K562 (cell line): ENCODE results near the gene ZNRF2. TPM values are rescaled to one million over a fixed set of nuclear protein-coding genes. Genes with fewer than 3 reads are reported as not detected.

Experiments
- ATAC-seq: fragments of 200-7000 bp; cut with Tn5 transposase; 3 replicates; pipeline ENCODE4 v1.9.1; 2020; ENCODE audit warnings: moderate library complexity
- BruUV-seq: library from RNA; stranded (reverse); fragments of 400-500 nt; replicated peaks from 2 replicates; lab custom pipeline; 2021; lab: Mats Ljungman, UMichigan
- CTCF ChIA-PET: fragments of 300-600 bp; formaldehyde crosslinking; extraction: SDS; loops from one replicate; lab custom pipeline; 2021; ENCODE audit warnings: low intra/inter-chr PET ratio; lab: Yijun Ruan, JAX
- POLR2A ChIA-PET: fragments of 300-600, 350-650 bp; sonication (Branson Sonifier 250); formaldehyde crosslinking; extraction: SDS; loops from one replicate; lab custom pipeline; 2021; ENCODE audit warnings: antibody characterized with exemption, inconsistent platforms; lab: Yijun Ruan, JAX
- DNase-seq, 4 experiments: peaks; one replicate each; pipeline versions ENCODE4 v3.0.0 to v3.0.0-alpha.2; 2011 to 2018; ENCODE audit warnings: low spot score in 3 of 4, mixed read lengths in 3 of 4; ENCODE audit errors: extremely low read depth in 1 of 4
- FAIRE-seq: peaks from 2 replicates; lab custom pipeline; 2011; peaks lifted over from hg19 to GRCh38; lab: Jason Lieb, UNC
- H2AFZ ChIP-seq: 2 replicates; pipeline ENCODE4 v1.6.0; 2011; ENCODE audit warnings: low read depth, low read length, control low read depth, inconsistent platforms
- H3K27ac ChIP-seq: fragments of 200-600 bp; 3 replicates; pipeline ENCODE4 v1.8.0; 2011; ENCODE audit warnings: low read depth, mild to moderate bottlenecking, control low read depth, inconsistent platforms, low read length, moderate library complexity, mixed read lengths; ENCODE audit errors: extremely low read depth
- H3K27me3 ChIP-seq, 2 experiments: fragments of 300-600 bp in 1 of 2; 2 replicates in 1 of 2; 3 replicates in 1 of 2; pipeline versions ENCODE4 v1.6.0 to v1.8.0; 2011; ENCODE audit warnings: inconsistent platforms in 2 of 2, low read length in 2 of 2, mild to moderate bottlenecking in 1 of 2, mixed read lengths in 1 of 2, moderate library complexity in 1 of 2; ENCODE audit not compliant: control insufficient read depth in 2 of 2, insufficient read depth in 2 of 2
- H3K36me3 ChIP-seq: fragments of 300-600 bp; 3 replicates; pipeline ENCODE4 v1.8.0; 2011; ENCODE audit warnings: mild to moderate bottlenecking, low read length, inconsistent platforms; ENCODE audit not compliant: control insufficient read depth, insufficient read depth
- H3K4me1 ChIP-seq, 2 experiments: fragments of 200-600 bp in 1 of 2; replicated peaks in 1 of 2; 2 replicates in 1 of 2; 3 replicates in 1 of 2; pipeline versions ENCODE4 v1.5.1 to v1.8.0; 2011; ENCODE audit warnings: inconsistent platforms in 2 of 2, low read length in 2 of 2, mild to moderate bottlenecking in 1 of 2, mixed read lengths in 1 of 2, moderate library complexity in 1 of 2; ENCODE audit not compliant: control insufficient read depth in 2 of 2, insufficient read depth in 2 of 2
- H3K4me2 ChIP-seq: 2 replicates; pipeline ENCODE4 v1.6.1; 2011; ENCODE audit warnings: low read length, control low read depth, inconsistent platforms, mixed read lengths; ENCODE audit not compliant: insufficient read depth
- H3K4me3 ChIP-seq: fragments of 200-600 bp; sonication (generic), shearing (Covaris generic); 2 replicates; pipeline ENCODE4 v1.5.1; 2016; ENCODE audit warnings: control low read depth, inconsistent platforms
- H3K79me2 ChIP-seq: fragments of 200-600 bp; 3 replicates; pipeline ENCODE4 v1.8.0; 2011; ENCODE audit warnings: low read length, inconsistent platforms; ENCODE audit not compliant: control insufficient read depth, insufficient read depth
- H3K9ac ChIP-seq, 2 experiments: 2 replicates each; pipeline versions ENCODE4 v1.6.0 to v1.6.1; 2011; ENCODE audit warnings: low read depth in 2 of 2, low read length in 2 of 2, control low read depth in 1 of 2, inconsistent platforms in 1 of 2, mild to moderate bottlenecking in 1 of 2, mixed read lengths in 1 of 2; ENCODE audit not compliant: insufficient read depth in 1 of 2
- H3K9me1 ChIP-seq: one replicate; pipeline ENCODE4 v1.6.0; 2011; ENCODE audit warnings: inconsistent platforms, mild to moderate bottlenecking, low read length, moderate library complexity; ENCODE audit not compliant: control insufficient read depth, insufficient read depth
- H3K9me3 ChIP-seq: replicated peaks from 2 replicates; pipeline ENCODE4 v1.5.1; 2011; ENCODE audit warnings: low read depth, low read length, inconsistent platforms; ENCODE audit not compliant: control insufficient read depth, insufficient read depth
- H4K20me1 ChIP-seq: replicated peaks from 2 replicates; pipeline ENCODE4 v1.6.1; 2011; ENCODE audit warnings: low read length, inconsistent platforms, mixed read lengths; ENCODE audit not compliant: control insufficient read depth, insufficient read depth
- ARID1B ChIP-seq: fragments of 450-650 bp; IDR thresholded peaks from 2 replicates; pipeline ENCODE4 v1.6.1; 2016; ENCODE audit warnings: antibody characterized with exemption, mild to moderate bottlenecking, inconsistent platforms
- ARNT ChIP-seq, 2 experiments: fragments of 450-650 bp; IDR thresholded peaks; 2 replicates each; pipeline ENCODE4 v1.6.1; 2016; ENCODE audit warnings: mild to moderate bottlenecking in 1 of 2
- CREB1 ChIP-seq, 2 experiments: sonication (generic) in 1 of 2; formaldehyde crosslinking in 1 of 2; IDR thresholded peaks; 2 replicates each; pipeline versions ENCODE4 v1.6.1 to v1.8.0; 2012 to 2022; ENCODE audit warnings: inconsistent platforms in 1 of 2, mild to moderate bottlenecking in 1 of 2, missing genetic modification reagents in 1 of 2, moderate library complexity in 1 of 2
- NCOA6 ChIP-seq: fragments of 450-650 bp; IDR thresholded peaks from 2 replicates; pipeline ENCODE4 v1.6.1; 2017; ENCODE audit warnings: mild to moderate bottlenecking
- PURB ChIP-seq: sonication (generic); formaldehyde crosslinking; IDR thresholded peaks from 2 replicates; pipeline ENCODE4 v1.9.0; 2021; ENCODE audit warnings: low read depth, mild to moderate bottlenecking, missing genetic modification reagents
- RAD21 ChIP-seq, 2 experiments: fragments of 250-450 bp in 1 of 2; fragments of 450-650 bp in 1 of 2; sonication (Bioruptor Pico) in 1 of 2; formaldehyde crosslinking in 1 of 2; IDR thresholded peaks in 1 of 2; conservative IDR thresholded peaks in 1 of 2; 2 replicates each; pipeline versions ENCODE4 v1.4.0 to v1.8.0; 2020 to 2022; ENCODE audit warnings: mild to moderate bottlenecking in 2 of 2, moderate library complexity in 1 of 2
- SNRNP70 ChIP-seq: fragments of 200-400 bp; formaldehyde crosslinking; optimal IDR thresholded peaks from 2 replicates; pipeline ENCODE3; 2017; ENCODE audit warnings: low read depth, low read length
- TRIM28 ChIP-seq: fragments of 450-650 bp; IDR thresholded peaks from 2 replicates; pipeline ENCODE4 v1.6.1; 2017
- ZEB2 ChIP-seq: fragments of 450-650 bp; IDR thresholded peaks from 2 replicates; pipeline ENCODE4 v1.6.1; 2016
- ZNF436 ChIP-seq: fragments of 250-450, 450-650 bp; sonication (Bioruptor Pico); formaldehyde crosslinking; IDR thresholded peaks from 2 replicates; pipeline ENCODE4 v1.7.0; 2020; ENCODE audit warnings: mild to moderate bottlenecking
- ZNF696 ChIP-seq: fragments of 250-450 bp; sonication (Bioruptor Pico); conservative IDR thresholded peaks from 2 replicates; pipeline ENCODE4 v1.4.0; 2020; ENCODE audit warnings: mild to moderate bottlenecking, moderate library complexity
- WGBS: fragments of 100-300 bp; shearing (Covaris generic); methylation state at CpG from one replicate; pipeline ENCODE4 v1.1.6; 2016; ENCODE audit warnings: low coverage, mixed read lengths; ENCODE audit not compliant: insufficient coverage; ENCODE audit errors: missing lambda C conversion rate; 5-methylcytosine and 5-hydroxymethylcytosine counted together
- in situ Hi-C: fragments of 300-500 bp; cut with MboI; formaldehyde crosslinking; loops from 4 replicates; pipeline ENCODE4 v1.15.0; 2018; ENCODE audit warnings: inconsistent platforms, mixed read lengths
- intact Hi-C: fragments of 100-400 bp; cut with micrococcal nuclease; formaldehyde crosslinking; loops from 2 replicates; pipeline ENCODE4 v1.14.2; 2022
- polyA plus RNA-seq, 8 experiments: library from polyadenylated mRNA; depleted of rRNA in 4 of 8; stranded (reverse) in 5 of 8; unstranded in 3 of 8; fragments of >200 nt; fragmentation: Nextera tagmentation in 2 of 8; fragmentation: Illumina TruSeq in 1 of 8; extraction: Ambion mirVana in 2 of 8; extraction: Trizol in 1 of 8; gene quantifications; 2 replicates each; pipeline versions ENCODE4 v1.2.1 to v1.2.3, GENCODE V29; 2011 to 2014; ENCODE audit warnings: inconsistent platforms in 1 of 8, missing spikeins in 1 of 8
- total RNA-seq, 7 experiments: library from RNA; depleted of rRNA in 6 of 7; stranded (reverse); fragments of >200 nt in 6 of 7; fragmentation: Illumina TruSeq in 2 of 7; extraction: Trizol in 2 of 7; gene quantifications; 2 replicates each; pipeline versions ENCODE4 v1.2.1 to v1.2.3, GENCODE V29; 2011 to 2021; ENCODE audit warnings: low replicate concordance in 1 of 7
- TF ChIP-seq, protein P1 (sequence below): fragments of 450-650 bp; IDR thresholded peaks from 2 replicates; pipeline ENCODE4 v1.7.0; 2016; ENCODE audit warnings: borderline replicate concordance
- TF ChIP-seq, protein P2 (sequence below), 2 experiments: fragments of 250-450 bp in 1 of 2; fragments of 450-650 bp in 1 of 2; sonication (Bioruptor Pico) in 1 of 2; IDR thresholded peaks; 2 replicates each; pipeline versions ENCODE4 v1.6.1 to v1.8.0; 2016 to 2021; ENCODE audit warnings: mild to moderate bottlenecking in 2 of 2, moderate library complexity in 2 of 2, missing compliant biosample characterization in 1 of 2, missing genetic modification characterization in 1 of 2

ZNRF2 gene
- total and polyA plus RNA-seq, 9 of the 15 experiments (the other 6 are each of a cell fraction or from before 2014, with no cell fraction given): 1.1 to 13.9 (median 5.5) TPM

DNA sequence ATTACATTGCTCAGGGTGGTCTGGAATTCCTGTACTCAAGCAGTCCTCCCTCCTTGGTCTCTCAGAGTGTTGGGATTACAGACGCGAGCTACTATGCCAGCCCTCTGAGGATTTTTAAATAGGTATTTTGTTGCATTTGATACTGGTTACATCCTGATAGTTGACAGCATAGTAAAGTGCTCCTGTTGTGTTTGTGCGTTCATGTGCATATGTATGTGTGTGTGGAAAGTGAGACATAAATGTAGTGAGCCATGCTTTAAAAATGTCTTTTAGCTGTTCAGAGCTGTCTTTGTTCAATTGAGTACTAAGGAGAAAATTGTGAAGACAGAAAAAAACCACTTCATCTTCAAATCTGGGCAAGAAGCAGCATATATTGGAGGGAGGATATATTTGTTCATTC lies 27.8 kb downstream of the ZNRF2 start:
- peaks cover 82% of the 10 kb centered on the region for H3K79me2 ChIP-seq
- no peak overlapping the region for H3K27ac ChIP-seq
- FAIRE-seq (no peak), DNase-seq (no peak), ATAC-seq (no peak)
- 93% methylated on average over 3 of the region's 3 CpGs for WGBS
- no peak overlapping the region for H3K4me3 ChIP-seq
- TF ChIP-seq ARID1B (no peak), ZNF696 (CRISPR knock-in tag) (no peak), PURB (no peak), ZNF436 (no peak), ARNT (IDR thresholded peaks at IDR 0.05) (no peak), CREB1 (IDR thresholded peaks at IDR 0.05) (no peak), CREB1 (CRISPR knock-in tag; IDR thresholded peaks at IDR 0.05) (no peak), SNRNP70 (no peak), NCOA6 (no peak), ZEB2 (no peak), RAD21 (CRISPR knock-in tag; conservative IDR thresholded peaks at IDR 0.05 in 1 of 2, IDR thresholded peaks at IDR 0.05 in 1 of 2) (no peak), TRIM28 (no peak)
- TF ChIP-seq, protein P1, sequence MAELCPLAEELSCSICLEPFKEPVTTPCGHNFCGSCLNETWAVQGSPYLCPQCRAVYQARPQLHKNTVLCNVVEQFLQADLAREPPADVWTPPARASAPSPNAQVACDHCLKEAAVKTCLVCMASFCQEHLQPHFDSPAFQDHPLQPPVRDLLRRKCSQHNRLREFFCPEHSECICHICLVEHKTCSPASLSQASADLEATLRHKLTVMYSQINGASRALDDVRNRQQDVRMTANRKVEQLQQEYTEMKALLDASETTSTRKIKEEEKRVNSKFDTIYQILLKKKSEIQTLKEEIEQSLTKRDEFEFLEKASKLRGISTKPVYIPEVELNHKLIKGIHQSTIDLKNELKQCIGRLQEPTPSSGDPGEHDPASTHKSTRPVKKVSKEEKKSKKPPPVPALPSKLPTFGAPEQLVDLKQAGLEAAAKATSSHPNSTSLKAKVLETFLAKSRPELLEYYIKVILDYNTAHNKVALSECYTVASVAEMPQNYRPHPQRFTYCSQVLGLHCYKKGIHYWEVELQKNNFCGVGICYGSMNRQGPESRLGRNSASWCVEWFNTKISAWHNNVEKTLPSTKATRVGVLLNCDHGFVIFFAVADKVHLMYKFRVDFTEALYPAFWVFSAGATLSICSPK: no peak
- TF ChIP-seq, protein P2, sequence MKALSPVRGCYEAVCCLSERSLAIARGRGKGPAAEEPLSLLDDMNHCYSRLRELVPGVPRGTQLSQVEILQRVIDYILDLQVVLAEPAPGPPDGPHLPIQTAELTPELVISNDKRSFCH (CRISPR knock-in tag; IDR thresholded peaks at IDR 0.05): no peak
- TF ChIP-seq, protein P2 (tag; IDR thresholded peaks at IDR 0.05): no peak
- H3K27me3 ChIP-seq: no peaks in the 10 kb centered on the region
- no peak overlapping the region for H2AFZ ChIP-seq
- intact Hi-C loops (no loop called here), in situ Hi-C loops (no loop called here)
- no peak overlapping the region for H3K4me2 ChIP-seq
- POLR2A ChIA-PET: interaction anchor here (1.4 kb wide), 1 partner anchor 11 kb away, joined by 3 read pairs; no protein-coding TSS in a partner anchor
- no peaks in the 10 kb centered on the region for H4K20me1 ChIP-seq
- BruUV-seq: no TSS peak
- H3K36me3 ChIP-seq: no peaks in the 10 kb centered on the region
- H3K9me1 ChIP-seq: no peaks in the 10 kb centered on the region
- no peak overlapping the region for H3K9ac ChIP-seq
- CTCF ChIA-PET: no interaction called here
- no peaks in the 10 kb centered on the region for H3K9me3 ChIP-seq
- H3K4me1 ChIP-seq: peaks cover 0 to 9% of the 10 kb centered on the region in 2 experiments; a peak in 3 of 5 replicates
